Natural killer cell (primary cell): Measurements from ENCODE around the gene CDH12. TPM values are rescaled to one million over a fixed set of nuclear protein-coding genes. Genes with fewer than 3 reads are reported as not detected.

Experiments used
- ATAC-seq, 3 donors: fragments of 150-1000 bp in 2 of 3; fragments of 200-7000 bp in 1 of 3; cut with Tn5 transposase; 1 replicate in 1 of 3; 2 replicates in 2 of 3; pipeline ENCODE4 v1.10.0; 2021; ENCODE audit warnings: mild to moderate bottlenecking in 2 of 3, moderate library complexity in 2 of 3
- DNase-seq, 2 donors: peaks; one replicate each; pipeline versions ENCODE4 v3.0.0 to v3.0.0-alpha.2; 2013 to 2021; ENCODE audit warnings: mixed read lengths in 1 of 2
- H3K27ac ChIP-seq: one replicate; pipeline ENCODE4 v1.5.1; 2013; ENCODE audit warnings: mild to moderate bottlenecking, low read length
- H3K27me3 ChIP-seq: one replicate; pipeline ENCODE4 v1.6.1; 2013; ENCODE audit warnings: low read length; ENCODE audit not compliant: control insufficient read depth, insufficient read depth
- H3K36me3 ChIP-seq: one replicate; pipeline ENCODE4 v1.6.1; 2013; ENCODE audit warnings: low read length; ENCODE audit not compliant: control insufficient read depth, insufficient read depth
- H3K4me1 ChIP-seq: one replicate; pipeline ENCODE4 v1.6.1; 2013; ENCODE audit warnings: low read length; ENCODE audit not compliant: control insufficient read depth, insufficient read depth
- H3K4me3 ChIP-seq: one replicate; pipeline ENCODE4 v1.5.1; 2013; ENCODE audit warnings: low read length
- H3K9me3 ChIP-seq: one replicate; pipeline ENCODE4 v1.6.1; 2013; ENCODE audit warnings: low read length; ENCODE audit not compliant: control insufficient read depth, insufficient read depth
- H3K27ac Mint-ChIP-seq, 2 donors: one replicate each; pipeline ENCODE4 v1.8.0; 2022; ENCODE audit warnings: mild to moderate bottlenecking in 2 of 2, mixed read lengths in 2 of 2, moderate library complexity in 1 of 2
- H3K27me3 Mint-ChIP-seq, 2 donors: one replicate each; pipeline ENCODE4 v1.8.0; 2022; ENCODE audit warnings: low read depth in 2 of 2, mixed read lengths in 2 of 2
- H3K36me3 Mint-ChIP-seq: one replicate; pipeline ENCODE4 v1.8.0; 2022; ENCODE audit warnings: mixed read lengths
- H3K4me1 Mint-ChIP-seq, 2 donors: one replicate each; pipeline ENCODE4 v1.8.0; 2022; ENCODE audit warnings: mixed read lengths in 2 of 2
- H3K4me3 Mint-ChIP-seq: one replicate; pipeline ENCODE4 v1.8.0; 2022; ENCODE audit warnings: mild to moderate bottlenecking, moderate library complexity, mixed read lengths
- H3K9me3 Mint-ChIP-seq, 2 donors: one replicate each; pipeline ENCODE4 v1.8.0; 2022; ENCODE audit warnings: mixed read lengths in 2 of 2
- CTCF ChIP-seq: fragments of 200-600 bp; IDR thresholded peaks from one replicate; pipeline ENCODE4 v1.8.0; 2022; ENCODE audit warnings: antibody characterized with exemption
- whole genome bisulfite sequencing: methylation state at CpG from one replicate; pipeline ENCODE4 v1.1.7; 2013; ENCODE audit warnings: missing lambda C conversion rate; ENCODE audit not compliant: insufficient coverage; 5-methylcytosine and 5-hydroxymethylcytosine counted together
- intact Hi-C: fragments of 100-400 bp; cut with micrococcal nuclease; formaldehyde crosslinking; loops from one replicate; pipeline ENCODE4 v1.14.2; 2022
- total RNA-seq, 4 donors: library from RNA; stranded (reverse); fragments of 120-200 nt in 1 of 4; gene quantifications; one replicate each; pipeline versions ENCODE4 v1.2.3 to v1.2.4, GENCODE V29; 2013 to 2022

The CDH12 gene
- total RNA-seq, 3 donors from 2014 or later (not counting 1 experiment from before 2014, with no cell fraction given), result not detected

GRCh38 chr5:21882074-21882745, 970.9 kb downstream of the CDH12 start:
- H3K4me1 ChIP-seq, result no peaks in the 10 kb centered on the region
- H3K4me3 ChIP-seq, result no peak overlapping the region
- Mint-ChIP-seq H3K36me3 (no peaks in the 10 kb centered on the region), H3K4me3 (no peak overlapping the region), H3K9me3 (peaks cover 17 to 25% of the 10 kb centered on the region in 2 donors), H3K4me1 (no peaks in the 10 kb centered on the region), H3K27ac (no peak overlapping the region), H3K27me3 (no peaks in the 10 kb centered on the region)
- H3K27ac ChIP-seq, result no peak overlapping the region
- DNase-seq (no peak), ATAC-seq (no peak)
- no peaks in the 10 kb centered on the region for H3K36me3 ChIP-seq
- TF ChIP-seq CTCF, result no peak
- 92% methylated on average over 15 of the region's 17 CpGs for WGBS
- intact Hi-C loops, result no loop called here
- no peaks in the 10 kb centered on the region for H3K9me3 ChIP-seq
- no peaks in the 10 kb centered on the region for H3K27me3 ChIP-seq

GRCh38 chr5:21880164-21880563, 973.0 kb downstream of the CDH12 start:
- peaks cover 16 to 30% of the 10 kb centered on the region in 2 donors for H3K9me3 Mint-ChIP-seq
- no peak overlapping the region for H3K4me3 ChIP-seq
- no peaks in the 10 kb centered on the region for H3K36me3 ChIP-seq
- H3K36me3 Mint-ChIP-seq, result no peaks in the 10 kb centered on the region
- H3K27me3 Mint-ChIP-seq, result no peaks in the 10 kb centered on the region
- no peak for ATAC-seq
- no peak overlapping the region for H3K27ac ChIP-seq
- no peaks in the 10 kb centered on the region for H3K27me3 ChIP-seq
- H3K4me1 ChIP-seq, result no peaks in the 10 kb centered on the region
- TF ChIP-seq CTCF, result no peak
- intact Hi-C loops, result no loop called here
- no peak overlapping the region for H3K4me3 Mint-ChIP-seq
- no peak overlapping the region for H3K27ac Mint-ChIP-seq
- no peak for DNase-seq
- no peaks in the 10 kb centered on the region for H3K4me1 Mint-ChIP-seq
- WGBS, result 92% methylated on average over 2 of the region's 2 CpGs
- H3K9me3 ChIP-seq, result no peaks in the 10 kb centered on the region

DNA sequence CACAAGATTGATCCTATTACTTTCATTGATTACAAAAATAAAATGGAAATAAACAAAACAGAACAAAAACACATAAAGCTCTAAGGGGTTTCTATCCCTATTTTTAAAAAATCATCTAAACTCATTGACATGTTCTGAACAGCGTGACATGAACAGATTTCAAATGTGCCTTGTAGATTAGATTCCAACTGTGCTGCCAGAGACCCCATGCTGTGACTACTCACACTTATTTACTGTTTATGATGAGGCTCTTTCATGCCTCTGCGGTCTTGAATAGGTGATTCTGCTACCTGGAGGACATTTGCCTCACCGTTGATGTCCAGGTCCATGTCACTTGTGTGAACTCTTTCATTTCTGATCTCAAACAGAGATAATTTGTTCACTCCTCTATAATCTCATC, 990.2 kb downstream of the CDH12 start:
- Mint-ChIP-seq H3K4me1 (no peaks in the 10 kb centered on the region), H3K27me3 (no peaks in the 10 kb centered on the region), H3K4me3 (no peak overlapping the region), H3K9me3 (peaks cover 9 to 21% of the 10 kb centered on the region in 2 donors), H3K27ac (no peak overlapping the region), H3K36me3 (no peaks in the 10 kb centered on the region)
- H3K27me3 ChIP-seq, result no peaks in the 10 kb centered on the region
- DNase-seq (no peak), ATAC-seq (no peak)
- H3K4me3 ChIP-seq, result no peak overlapping the region
- TF ChIP-seq CTCF, result no peak
- H3K36me3 ChIP-seq, result no peaks in the 10 kb centered on the region
- peaks cover 3% of the 10 kb centered on the region for H3K9me3 ChIP-seq
- intact Hi-C loops, result no loop called here
- no peak overlapping the region for H3K27ac ChIP-seq
- no peaks in the 10 kb centered on the region for H3K4me1 ChIP-seq
- WGBS, result 54% methylated on average over 3 of the region's 3 CpGs

DNA sequence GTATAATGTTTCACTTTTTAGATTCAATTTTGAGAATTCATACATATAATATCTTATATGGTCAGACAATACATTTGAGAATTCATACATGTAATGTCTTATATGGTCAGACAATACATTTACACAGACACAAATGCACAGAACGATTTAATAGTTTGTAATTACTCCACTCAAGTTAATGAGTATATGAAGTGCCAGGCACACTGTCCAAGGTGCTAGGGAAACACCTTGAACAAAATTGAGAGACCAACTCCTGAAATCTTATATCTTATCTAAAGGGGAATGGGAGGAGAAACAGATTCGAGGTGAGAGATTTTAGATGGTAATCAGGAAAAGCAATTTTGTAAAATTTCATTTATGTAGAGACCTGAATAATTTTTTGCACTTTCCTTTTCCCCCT, 994.7 kb downstream of the CDH12 start:
- no peaks in the 10 kb centered on the region for H3K4me1 Mint-ChIP-seq
- H3K36me3 Mint-ChIP-seq, result no peaks in the 10 kb centered on the region
- WGBS, result no CpG with 5 or more reads among the region's 2 CpGs
- H3K27me3 Mint-ChIP-seq, result no peaks in the 10 kb centered on the region
- Histone ChIP-seq H3K27ac (no peak overlapping the region), H3K9me3 (no peaks in the 10 kb centered on the region), H3K4me3 (no peak overlapping the region), H3K27me3 (no peaks in the 10 kb centered on the region), H3K36me3 (no peaks in the 10 kb centered on the region), H3K4me1 (no peaks in the 10 kb centered on the region)
- intact Hi-C loops, result no loop called here
- no peak for DNase-seq
- H3K9me3 Mint-ChIP-seq, result peaks cover 8 to 9% of the 10 kb centered on the region in 2 donors
- ATAC-seq, result no peak
- no peak overlapping the region for H3K4me3 Mint-ChIP-seq
- H3K27ac Mint-ChIP-seq, result no peak overlapping the region
- no peak for TF ChIP-seq CTCF
